Measurements from ENCODE around the gene CFAP119.

CFAP119 gene

DNA sequence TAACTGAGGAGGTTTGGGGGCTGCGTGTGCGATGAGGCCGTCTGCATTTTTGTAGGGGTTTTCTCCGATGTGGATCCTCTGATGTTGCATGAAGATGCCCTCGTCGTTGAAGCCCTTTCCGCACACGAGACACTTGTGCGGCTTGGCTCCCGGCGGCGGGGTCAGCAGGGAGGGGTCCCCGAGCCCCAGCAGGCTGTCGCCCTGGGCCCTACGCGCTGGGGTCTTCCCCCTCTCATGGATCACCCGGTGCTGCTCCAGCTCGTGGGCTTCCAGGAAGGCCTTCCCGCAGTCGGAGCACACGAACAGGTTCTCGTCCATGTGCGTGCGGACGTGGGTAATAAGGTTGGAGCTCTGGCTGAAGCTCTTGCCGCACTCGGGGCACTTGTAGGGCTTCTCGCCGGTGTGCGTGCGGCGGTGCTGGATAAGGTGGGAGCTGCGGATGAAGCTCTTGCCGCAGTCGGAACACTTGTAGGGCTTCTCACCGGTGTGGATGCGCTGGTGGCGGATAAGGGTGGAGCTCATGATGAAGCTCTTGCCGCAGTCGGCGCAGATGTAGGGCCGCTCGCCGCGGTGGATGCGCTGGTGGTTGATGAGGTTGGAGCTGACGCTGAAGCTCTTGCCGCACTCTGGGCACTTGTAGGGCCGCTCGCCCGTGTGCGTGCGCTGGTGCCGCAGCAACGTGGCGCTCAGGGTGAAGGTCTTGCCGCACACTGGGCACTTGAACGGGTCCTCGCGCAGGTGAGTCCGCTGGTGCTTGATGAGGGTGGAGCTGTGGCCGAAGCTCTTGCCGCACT, 20.8 kb upstream of the CFAP119 start:
- no peak for DNase-seq (ENCODE audit: low read depth in 2 of 2, low spot score in 1 of 2)

DNA sequence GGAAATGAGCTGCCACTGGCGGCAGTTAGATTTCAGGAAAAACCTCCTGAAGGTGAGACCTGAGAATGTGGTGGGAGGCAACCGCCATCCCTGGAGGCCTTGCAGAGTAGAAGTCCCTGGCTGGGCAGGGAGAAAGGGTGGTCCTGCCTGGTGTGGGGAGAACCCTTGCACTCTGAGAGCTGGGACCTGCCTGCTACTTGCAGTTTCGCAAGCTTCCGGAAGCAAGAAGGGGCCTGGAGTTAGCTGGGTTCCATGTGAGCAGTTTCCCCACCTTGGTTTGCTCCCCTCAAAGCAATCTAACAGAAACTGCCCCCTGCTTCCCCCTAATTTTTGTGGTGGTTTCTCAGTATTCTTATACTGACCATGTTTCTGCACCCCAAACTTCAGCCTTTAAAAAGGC, 18.7 kb upstream of the CFAP119 start:
- DNase-seq (ENCODE audit: low read depth in 2 of 2, low spot score in 1 of 2) = no peak

DNA sequence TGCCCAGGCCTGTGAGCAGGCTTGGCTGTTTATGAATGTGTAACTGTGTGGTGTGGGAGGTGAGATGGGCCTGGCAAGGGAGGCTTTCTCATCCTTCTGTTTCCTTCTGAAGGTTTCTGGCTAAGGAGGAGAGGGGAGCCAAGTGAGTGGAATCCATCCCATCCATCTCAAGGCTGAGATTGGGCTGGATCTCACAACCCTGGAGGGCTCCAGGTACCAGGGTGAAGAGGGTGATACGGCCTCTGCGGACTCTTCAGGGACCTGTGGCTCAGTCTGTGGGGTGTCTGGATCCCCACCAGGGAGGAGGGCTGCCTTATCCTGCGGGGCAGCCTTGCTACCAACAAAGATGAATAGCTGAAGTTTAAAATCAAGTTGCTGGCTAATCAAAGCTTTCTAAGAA, 18.2 kb upstream of the CFAP119 start:
- DNase-seq (ENCODE audit: low read depth in 2 of 2, low spot score in 1 of 2) = no peak

DNA sequence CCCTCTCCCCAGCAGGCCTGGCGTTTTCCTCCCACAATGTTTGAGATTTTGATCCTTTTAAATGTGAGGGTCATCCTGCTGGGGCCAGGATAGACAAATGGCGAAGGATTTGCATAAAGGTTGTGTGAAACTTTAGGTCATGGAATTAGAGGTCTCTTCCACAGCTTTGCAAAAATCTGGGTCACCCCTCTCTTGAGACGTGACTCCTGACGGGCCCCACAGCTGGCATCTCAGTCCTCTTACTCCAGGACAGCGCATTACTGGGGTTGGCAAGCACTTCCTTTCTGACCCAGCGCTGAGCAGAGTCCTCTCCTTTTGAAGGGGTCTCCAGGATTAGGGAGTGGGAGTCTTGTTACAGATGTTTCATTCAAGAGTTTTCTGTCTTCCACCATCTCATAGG, 17.7 kb upstream of the CFAP119 start:
- DNase-seq (ENCODE audit: low read depth in 2 of 2, low spot score in 1 of 2) = no peak

DNA sequence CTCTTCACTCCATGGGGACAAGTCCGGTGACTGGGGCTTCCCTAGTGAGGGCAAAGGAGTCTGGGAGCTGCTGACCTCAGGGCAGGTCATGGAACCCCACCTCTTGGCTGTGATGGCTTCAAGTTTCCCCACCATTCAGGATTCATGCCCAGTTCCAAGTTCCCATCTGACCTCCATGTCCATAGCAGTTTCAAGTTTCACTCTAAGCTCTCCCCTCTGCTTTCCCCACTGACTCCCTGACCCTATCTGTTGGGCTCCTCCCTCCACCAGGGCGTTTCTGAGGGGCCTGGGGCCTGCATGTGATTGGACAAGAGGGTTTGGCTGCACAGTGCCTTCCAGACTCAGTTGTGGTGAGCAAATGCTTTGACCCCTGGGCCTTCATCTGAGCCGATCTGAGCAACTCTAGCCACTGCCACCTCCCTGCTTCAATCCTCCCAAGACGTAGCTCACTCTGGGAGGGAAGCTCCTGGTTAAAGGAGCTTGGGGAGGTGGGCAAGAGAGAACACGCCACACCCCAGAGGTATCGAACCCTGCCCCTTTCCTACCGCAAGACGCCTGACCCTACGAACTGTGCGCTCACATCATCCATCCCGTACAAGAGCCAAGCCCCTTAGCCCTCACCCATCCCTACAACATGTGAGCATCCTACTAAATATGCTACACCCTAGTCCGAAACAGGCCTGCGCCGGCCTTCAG, 16.8 kb upstream of the CFAP119 start:
- DNase-seq (ENCODE audit: low read depth in 2 of 2, low spot score in 1 of 2) = no peak

DNA sequence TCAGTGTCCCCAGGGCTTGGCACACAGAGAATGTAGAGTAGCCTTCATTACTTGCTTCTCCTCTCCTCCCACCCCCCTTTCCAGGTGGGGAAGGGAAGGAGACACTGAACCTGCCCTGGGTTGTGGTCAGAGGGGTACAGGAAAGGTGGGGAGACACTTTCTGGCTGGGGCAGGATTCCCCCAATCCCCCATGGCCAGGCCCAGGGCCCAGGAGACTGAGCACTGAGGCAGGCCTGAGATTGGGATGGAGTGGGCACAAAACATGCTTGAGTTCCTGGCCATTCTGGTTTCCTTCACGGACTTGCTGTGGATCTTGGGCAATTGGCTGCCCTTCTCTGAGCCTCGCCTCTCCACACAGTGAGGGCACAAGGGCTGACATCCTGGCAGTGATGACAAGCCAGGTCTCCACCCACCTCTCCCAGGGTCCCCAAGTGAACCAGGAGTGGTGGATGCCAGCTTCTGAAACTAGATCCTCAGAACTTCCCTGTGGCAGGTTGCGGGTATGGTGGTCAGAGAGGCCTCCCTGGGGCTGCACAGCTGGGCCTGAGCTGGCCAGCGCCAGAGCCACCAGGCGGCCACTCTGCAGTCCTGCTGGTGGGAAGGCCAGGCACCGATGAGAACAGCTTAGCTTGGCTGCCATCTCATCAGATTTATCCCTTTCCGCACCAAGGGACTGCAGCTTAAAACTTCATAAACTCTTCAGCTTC, 15.9 kb upstream of the CFAP119 start:
- no peak for DNase-seq (ENCODE audit: low read depth in 2 of 2, low spot score in 1 of 2)

DNA sequence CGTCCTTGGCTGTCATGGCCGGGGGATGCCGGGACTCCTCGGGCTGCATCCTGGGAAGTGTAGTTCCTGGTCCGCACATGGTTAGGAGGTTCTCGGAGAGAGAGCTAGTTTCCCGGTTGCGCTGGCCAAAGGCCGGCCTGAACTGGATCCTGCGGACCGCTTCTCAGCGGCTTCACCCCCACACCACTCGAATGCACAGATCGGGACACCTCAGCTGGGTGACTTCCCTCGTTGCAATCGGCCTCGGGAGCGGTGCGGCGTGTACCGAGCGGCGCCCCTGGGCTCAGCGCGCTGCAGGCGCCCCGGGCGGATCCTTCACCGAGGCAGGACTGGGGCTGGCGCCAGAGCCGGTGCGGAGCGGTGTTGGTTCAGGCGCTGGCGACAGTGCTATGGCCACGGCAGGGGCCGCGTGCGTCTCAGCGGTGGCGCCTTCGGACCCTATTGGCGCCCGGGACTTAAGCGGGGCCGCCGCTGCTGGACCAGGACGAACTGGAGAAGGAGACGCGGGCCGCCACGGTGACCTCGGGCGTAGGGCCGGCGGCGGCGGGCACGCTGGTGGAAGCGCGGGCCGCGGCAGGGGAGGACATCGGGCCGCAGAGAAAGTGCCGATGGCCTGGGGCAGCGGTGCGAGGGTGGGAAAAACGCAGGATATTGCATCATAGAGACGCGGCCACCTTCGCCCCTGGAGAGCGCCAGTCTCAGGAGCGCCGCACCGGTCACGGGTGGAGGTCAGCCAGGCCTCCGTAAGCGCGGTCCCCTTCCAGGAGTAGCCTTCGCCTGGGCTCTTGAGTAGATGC, 13.7 kb upstream of the CFAP119 start:
- no peak for DNase-seq (ENCODE audit: low read depth in 2 of 2, low spot score in 1 of 2)

DNA sequence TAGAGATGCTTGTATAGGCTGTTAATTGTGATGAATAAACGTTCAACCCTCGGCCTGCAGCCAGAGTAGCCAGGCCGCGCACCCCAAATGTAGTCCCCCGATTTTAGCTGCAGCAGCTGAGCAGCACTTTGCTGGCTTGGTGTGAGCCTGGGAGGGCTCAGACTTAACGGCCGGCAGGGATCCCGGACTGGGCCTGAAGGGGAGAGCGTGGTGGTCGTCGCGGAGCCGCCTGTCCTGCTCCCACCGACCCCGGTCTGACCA, 13.2 kb upstream of the CFAP119 start:
- no peak for DNase-seq (ENCODE audit: low read depth in 2 of 2, low spot score in 1 of 2)

DNA sequence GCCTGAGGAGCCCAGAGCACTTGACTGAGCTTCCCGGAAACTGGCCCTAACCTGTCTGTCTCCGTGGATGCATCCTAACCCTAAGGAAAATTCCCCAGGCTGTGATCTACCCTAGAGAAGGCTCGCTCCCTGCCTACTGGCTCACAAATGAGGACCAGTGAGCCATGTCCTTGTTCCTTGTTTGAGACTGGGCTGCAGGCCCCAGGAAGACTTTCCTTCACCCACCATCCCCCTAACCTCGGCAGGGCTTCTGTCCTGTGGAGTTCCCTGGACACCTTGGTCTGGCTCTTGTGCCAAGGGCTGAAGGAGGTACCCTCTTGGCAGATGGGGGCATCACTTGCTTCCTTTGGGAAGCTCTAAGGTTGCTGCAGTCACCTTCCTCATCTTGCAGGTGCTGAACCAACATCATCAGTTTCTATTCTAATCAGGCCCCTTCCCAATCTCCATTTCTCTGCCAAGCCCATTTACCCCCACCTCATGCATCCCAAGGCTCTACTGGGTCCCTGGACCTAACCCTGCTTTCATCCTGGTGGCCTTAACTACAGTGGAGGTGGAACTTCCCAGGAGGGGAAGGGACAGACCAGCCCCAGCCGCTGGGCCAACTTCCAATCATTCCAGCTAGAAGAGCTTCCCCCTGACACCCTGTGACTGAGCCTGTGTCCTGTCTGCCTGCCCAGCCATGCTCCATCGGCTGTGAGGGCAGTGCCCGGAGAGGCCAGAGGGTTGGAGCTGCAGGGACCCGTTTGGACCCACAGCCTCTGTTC, 12.7 kb upstream of the CFAP119 start:
- no peak for DNase-seq (ENCODE audit: low read depth in 2 of 2, low spot score in 1 of 2)

DNA sequence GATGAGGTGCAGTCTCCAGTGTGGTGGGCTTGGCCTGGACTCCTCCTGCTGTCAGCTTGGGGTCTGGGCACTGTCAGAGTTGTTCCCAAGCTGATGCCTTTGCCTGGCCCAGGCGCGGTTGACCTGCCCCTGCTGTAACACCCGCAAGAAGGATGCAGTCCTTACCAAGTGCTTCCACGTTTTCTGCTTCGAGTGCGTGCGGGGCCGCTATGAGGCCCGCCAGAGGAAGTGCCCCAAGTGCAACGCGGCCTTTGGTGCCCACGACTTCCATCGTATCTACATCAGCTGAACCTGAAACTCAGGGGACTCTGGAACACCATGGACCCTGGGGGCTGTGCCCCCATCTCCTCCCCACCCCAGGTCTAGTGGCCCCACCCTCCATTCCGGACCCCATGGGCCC, 12.0 kb upstream of the CFAP119 start:
- DNase-seq (ENCODE audit: low read depth in 2 of 2, low spot score in 1 of 2) = no peak

DNA sequence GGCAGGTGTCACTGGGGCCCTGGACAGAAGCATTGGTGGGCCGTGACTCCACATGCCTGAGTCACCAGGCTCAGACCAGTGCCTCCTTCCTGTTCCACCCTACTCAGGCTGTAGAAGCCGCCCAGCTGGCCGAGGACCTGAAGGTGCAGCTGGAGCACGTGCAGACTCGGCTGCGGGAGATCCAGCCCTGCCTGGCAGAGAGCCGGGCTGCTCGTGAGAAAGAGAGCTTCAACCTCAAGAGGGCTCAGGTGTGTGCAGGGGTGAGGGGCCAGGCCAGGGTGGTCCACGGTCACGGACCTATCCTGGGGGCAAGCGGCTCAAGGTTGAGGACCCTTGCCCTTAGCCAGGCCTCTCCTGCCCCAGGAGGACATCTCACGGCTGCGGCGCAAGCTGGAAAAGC, 9.9 kb upstream of the CFAP119 start:
- no peak for DNase-seq (ENCODE audit: low read depth in 2 of 2, low spot score in 1 of 2)

DNA sequence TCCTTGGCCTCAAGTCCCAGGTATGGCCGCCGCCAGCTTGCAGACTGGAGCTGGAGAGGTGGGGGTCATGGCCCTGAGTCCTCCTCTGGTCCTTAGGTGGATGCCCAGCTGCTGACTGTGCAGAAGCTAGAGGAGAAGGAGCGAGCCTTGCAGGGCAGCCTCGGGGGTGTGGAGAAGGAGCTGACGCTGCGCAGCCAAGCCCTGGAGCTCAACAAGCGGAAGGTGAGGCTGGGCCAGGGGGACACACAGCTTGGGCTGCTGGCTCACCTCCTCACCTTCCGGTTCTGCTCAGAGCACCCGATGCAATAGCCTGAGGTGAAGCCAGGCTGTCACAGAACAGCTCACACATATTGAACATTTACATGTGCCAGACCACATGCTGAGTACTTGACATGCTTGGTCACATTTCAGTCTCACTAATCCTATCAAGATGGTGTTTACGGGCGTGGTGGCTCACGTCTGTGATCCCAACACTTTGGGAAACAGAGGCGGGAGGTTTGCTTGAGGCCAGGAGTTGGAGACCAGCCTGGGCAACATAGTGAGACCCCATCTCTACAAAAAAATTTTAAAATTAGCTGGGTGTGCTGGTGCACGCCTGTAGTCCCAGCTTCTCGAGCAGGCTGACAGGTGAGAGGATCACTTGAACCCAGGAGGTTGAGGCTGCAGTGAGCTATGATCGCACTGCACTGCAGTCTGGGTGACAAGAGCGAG, 7.7 kb upstream of the CFAP119 start:
- no peak for DNase-seq (ENCODE audit: low read depth in 2 of 2, low spot score in 1 of 2)

DNA sequence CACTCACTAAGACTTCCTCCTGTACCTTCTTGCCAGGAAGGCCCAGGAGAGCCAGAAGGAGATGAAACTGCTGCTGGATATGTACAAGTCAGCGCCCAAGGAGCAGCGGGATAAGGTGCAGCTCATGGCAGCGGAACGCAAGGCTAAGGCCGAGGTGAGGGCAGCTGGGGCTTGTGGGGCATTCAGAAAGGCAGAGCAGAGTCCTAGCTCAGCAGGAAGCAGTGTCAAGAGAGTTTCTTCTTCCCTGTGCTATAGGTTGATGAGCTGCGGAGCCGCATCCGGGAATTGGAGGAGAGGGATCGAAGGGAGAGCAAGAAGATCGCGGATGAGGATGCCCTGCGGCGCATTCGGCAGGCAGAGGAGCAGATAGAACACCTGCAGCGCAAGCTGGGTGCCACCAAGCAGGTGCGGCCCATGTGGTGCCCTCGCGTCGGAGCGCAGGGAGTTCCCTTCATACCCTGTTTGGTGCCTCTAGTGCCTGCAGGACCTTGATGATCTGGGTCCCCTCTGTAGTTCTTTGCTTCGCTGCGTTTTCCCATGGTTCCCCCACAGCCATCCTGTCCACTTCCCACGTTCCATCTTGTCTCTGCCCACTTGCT, 6.8 kb upstream of the CFAP119 start:
- no peak for DNase-seq (ENCODE audit: low read depth in 2 of 2, low spot score in 1 of 2)

DNA sequence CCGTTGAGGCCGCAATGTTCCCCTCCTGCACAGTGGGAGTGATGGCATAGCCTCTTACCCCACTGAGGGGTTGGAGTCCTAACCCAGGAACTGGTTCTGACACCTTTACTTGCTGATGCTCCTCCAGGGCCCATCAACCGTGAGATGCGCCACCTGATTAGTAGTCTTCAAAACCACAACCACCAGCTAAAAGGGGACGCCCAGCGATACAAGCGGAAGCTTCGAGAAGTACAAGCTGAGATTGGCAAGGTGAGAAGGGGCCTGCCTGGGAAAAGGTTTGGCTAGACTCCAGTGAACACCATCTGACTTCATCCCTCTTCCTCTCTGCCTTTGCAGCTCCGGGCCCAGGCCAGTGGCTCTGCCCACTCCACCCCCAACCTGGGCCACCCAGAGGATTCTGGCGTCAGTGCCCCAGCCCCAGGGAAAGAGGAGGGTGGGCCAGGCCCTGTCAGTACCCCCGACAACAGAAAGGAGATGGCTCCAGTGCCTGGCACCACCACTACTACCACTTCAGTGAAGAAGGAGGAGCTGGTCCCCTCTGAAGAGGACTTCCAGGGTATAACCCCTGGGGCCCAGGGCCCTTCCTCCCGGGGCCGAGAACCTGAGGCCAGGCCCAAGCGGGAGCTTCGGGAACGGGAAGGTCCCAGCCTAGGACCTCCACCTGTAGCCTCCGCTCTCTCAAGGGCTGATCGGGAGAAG, 6.1 kb upstream of the CFAP119 start:
- DNase-seq (ENCODE audit: low read depth in 2 of 2, low spot score in 1 of 2) = no peak

DNA sequence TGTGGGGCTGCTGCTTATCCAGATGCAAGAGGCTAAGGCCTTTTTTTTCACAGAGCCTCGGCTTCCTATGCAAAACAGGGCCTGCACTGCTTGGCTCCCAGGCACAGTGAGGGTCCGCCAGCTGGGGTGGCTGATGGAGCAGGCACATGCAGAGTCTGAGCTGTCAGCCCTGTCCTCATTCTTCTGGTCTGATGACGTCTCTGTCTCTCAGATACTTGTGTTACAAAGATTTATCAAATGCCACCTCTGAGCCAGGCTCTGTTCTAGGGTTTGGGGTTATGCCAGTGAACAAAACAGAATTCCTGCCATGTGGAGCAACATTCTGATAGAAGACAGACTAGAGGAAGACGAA, 5.0 kb upstream of the CFAP119 start:
- no peak for DNase-seq (ENCODE audit: low read depth in 2 of 2, low spot score in 1 of 2)

DNA sequence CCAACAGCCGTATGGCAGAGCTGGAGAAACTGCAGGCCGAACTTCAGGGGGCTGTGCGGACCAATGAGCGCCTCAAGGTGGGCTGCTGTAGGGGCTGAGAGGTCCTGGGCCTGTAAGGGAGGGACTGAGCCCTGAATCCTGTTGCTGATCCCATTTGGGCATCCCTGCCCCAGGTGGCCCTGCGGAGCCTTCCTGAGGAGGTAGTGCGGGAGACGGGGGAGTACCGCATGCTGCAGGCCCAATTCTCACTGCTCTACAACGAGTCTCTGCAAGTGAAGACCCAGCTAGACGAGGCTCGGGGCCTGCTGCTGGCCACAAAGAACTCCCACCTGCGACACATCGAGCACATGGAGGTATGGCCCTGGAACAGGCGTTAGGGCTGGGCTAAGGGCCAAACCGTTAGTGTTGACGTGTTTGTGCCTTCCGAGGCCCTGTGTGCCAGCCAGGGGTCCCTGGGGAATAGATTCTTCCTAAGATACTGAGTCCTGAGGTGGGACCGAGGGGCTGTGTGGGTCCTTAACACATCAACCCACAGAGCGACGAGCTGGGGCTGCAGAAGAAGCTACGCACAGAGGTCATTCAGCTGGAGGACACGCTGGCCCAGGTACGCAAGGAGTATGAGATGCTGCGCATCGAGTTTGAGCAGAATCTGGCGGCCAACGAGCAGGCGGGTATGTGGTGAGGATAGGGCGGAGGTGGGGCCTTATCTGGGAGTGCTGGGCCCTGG, 4.5 kb upstream of the CFAP119 start:
- no peak for DNase-seq (ENCODE audit: low read depth in 2 of 2, low spot score in 1 of 2)

DNA sequence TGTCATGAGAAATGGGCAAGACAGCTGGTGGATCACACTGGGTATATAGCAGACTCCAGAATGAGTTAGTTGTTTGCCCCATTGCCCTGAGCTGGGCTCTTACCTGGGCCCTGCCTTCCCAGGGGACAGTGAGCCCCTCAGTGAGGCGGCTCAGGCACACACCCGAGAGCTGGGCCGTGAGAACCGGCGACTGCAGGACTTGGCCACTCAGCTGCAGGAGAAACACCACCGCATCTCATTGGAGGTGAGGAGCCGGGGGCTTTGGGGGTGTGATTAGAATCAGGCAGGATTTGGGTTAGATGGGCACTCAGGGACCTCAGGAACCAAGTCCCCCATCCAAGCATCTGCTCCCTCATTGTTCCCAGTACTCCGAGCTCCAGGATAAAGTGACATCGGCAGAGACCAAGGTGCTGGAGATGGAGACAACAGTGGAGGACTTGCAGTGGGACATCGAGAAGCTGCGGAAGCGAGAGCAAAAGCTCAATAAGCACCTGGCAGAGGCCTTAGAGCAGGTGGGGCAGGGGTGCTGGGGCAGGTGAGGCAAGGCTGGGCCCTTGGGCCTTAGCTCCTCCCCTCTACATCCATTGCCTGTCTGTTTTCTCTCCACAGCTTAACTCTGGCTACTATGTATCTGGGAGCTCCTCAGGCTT, 3.1 kb upstream of the CFAP119 start:
- DNase-seq (ENCODE audit: low read depth in 2 of 2, low spot score in 1 of 2) = no peak

DNA sequence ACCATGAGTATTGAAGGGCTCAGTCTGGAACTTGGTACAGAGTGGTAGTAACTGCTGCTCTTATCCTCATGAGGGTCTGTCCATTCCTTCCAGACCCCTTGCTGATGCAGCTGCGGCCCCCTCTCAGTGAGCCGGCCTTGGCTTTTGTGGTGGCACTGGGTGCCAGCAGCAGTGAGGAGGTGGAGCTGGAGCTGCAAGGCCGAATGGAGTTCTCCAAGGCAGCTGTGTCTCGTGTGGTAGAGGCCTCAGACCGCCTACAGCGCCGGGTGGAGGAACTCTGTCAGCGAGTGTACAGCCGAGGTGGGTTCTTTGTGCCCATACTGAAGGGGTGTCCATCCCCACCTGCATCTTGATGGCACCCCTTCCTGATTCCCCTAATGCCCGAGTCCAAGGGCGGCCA, 2.2 kb upstream of the CFAP119 start:
- no peak for DNase-seq (ENCODE audit: low read depth in 2 of 2, low spot score in 1 of 2)
